GM21381 (cell line): ENCODE measurements around the gene CDH23.

Source experiments
- ATAC-seq: cut with Tn5 transposase; IDR thresholded peaks from one replicate; pipeline ENCODE4 v1.9.1; 2021; ENCODE audit warnings: mild to moderate bottlenecking, moderate library complexity; ENCODE audit not compliant: unreplicated experiment

The CDH23 gene

GRCh38 chr10:71480662-71481061 lies 83.9 kb downstream of the CDH23 start:
- ATAC-seq, result no peak

GRCh38 chr10:71481746-71482410 lies 85.2 kb downstream of the CDH23 start:
- ATAC-seq, result no peak

- ATAC-seq, result no peak
Measured at GRCh38 chr10:71482620-71483019, 85.9 kb downstream of the CDH23 start.

DNA sequence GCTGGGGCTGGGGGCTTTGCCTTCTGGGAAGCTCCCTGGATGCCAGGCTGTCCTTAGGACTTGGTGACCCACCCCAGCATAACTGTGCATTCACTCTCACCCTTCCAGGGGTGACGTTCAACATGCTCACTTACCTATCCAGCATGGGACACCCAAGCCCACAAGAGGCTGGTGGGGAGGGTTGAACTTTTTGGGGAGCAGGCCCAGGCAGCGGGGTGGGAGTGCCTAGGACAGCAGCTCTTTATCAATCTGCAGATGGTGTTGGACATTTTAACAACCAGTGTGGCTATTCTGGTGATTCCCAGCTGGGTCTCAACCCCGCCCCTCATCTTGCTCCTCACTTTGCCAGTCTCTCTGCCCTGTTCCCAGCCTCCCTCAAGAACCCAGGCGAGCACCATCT lies 86.4 kb downstream of the CDH23 start:
- ATAC-seq, result no peak

DNA sequence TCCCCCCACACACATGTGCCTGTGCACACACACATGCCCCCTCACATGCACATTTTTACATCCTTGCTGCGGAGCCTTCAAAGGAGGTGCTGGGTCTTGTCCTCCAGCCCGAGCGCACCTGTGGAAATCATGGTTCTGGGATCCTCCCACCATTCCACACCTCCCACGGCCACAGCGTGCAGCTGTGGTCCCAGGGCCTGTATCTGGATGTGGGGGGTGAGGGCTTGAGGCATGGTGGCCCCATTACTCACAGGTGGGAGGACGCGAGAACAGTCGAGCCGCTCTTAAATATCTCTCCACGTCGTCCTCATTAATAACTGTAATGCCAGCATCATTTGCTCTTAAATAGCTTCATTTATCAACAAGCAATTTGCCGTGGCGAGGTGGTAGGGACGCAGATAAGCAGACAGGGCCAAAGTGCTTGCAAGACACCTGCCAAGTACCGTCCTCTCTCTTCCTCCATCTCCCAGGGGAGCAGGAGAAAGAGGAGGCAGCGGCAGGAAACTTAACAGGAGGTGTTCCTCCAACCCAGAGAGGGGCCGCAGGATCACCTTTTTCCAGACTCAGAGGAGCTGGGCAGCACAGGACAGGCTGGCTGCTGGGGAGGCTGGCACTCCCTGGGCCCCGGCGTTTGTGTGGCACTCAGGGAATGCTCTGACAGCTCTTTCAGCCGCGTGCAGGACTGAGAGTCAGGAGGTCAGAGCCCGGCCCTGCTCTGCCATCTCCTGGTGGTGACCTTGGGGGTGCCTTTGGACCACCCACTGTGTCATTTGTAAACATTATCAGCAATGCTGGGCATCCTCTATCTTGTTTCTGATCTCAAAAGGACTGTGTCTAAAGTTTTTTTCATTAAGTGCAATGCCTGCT lies 87.4 kb downstream of the CDH23 start:
- no peak for ATAC-seq

GRCh38 chr10:71486484-71487114 lies 89.9 kb downstream of the CDH23 start:
- ATAC-seq, result no peak

DNA sequence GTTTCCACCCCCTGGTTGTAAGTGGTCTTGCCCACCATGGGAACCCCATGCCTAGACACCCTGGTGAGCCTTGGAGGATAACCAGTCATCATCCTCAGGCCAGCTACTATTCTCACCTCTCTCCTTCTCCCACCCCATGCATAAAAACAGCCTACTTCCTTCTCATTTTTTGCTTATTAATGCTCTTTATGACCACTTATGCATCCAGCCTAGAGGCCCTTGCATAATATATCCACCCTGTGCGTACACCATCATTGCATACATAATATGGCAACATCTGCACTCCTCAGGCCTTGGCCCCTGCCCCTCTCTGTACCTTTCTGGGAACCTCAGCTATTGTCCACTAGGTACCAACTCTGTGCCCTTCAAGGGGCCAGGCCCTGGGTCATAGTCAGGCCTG lies 91.0 kb downstream of the CDH23 start:
- ATAC-seq, result no peak

DNA sequence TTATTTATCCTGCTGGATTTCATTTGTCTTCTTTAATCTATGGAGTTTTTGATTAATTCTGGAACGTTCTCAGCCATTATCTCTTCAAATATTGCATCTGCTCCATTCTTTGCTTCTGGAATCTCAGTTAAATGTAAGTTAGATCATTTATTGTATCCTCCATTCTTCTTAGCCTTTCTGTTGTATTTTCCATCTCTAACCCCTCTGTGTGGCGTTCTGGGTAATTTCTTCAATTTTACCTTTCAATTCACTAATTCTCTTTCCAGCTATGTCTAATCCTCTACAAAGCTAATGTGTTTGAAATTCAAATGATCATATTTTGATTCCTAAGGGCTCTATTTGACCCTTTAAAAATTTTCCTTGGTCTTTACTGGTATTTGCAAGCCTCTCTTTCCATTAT lies 92.4 kb downstream of the CDH23 start:
- ATAC-seq, result no peak

GRCh38 chr10:71492872-71493271 lies 96.2 kb downstream of the CDH23 start:
- ATAC-seq, result no peak

DNA sequence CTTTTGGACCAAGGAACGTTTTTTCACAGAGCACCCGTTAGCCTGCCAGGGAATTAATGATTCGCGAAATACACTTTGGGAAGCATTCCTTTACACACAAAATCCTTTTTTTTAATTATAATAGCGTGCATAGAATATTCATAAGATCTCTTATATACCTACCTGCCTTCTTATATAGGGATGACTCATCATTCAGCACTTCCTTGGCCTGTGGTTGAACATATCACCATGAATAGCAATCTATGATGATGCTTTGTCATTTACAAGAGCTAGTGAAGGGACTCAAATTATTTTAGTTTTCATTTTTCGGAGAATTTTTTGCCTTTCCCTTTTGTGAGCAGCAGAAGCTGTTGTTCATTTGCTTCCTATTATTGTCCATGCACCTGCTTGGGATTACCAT lies 97.0 kb downstream of the CDH23 start:
- no peak for ATAC-seq

DNA sequence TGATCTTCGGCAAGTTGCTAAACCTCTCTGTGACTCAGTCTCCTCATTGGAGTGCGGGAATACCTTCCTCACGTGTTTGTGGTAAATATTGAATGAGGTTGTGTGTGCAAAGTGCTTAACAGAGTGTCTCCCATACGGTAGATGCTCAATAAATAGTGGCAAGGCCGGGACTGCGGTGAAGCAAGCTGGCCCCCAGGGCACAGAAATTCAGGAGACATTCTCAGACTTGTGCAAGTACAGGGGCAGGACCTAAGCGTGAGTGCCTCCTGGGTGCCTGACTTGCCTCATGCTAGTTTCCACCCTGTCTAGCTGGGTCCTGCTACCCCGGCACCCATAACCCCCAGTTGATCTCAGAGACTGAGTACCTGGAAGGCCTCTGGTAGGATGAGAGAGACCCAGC lies 97.8 kb downstream of the CDH23 start:
- no peak for ATAC-seq

GRCh38 chr10:71494980-71495381 lies 98.3 kb downstream of the CDH23 start:
- no peak for ATAC-seq

GRCh38 chr10:71496927-71497762 lies 100.4 kb downstream of the CDH23 start:
- no peak for ATAC-seq

DNA sequence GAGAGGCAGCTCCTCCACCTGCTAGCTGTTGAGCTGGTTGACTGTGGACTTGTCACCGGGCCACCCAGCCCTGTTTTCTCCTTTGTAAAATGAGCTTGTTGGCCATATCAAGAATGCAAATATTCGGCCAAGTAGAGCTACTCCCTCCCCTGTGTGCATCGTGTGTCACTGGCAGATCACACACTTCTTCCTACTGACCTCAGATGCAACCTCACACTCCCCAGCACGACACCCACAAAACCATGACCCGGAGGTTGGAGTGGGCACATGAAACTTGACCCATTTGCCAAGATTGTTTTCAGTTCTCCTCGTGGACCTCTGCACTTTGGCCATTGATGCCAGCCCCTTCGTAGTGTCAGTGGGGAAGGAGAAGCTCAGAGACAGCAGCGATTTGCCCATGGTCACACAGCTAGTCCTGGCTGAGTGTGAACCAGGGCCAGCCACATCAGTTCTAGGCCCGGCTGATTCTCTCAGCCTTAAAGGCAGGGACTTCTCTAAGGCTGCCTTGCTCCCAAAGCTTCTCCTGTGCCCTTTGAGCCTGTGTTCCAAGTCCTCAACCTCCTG lies 101.1 kb downstream of the CDH23 start:
- no peak for ATAC-seq

DNA sequence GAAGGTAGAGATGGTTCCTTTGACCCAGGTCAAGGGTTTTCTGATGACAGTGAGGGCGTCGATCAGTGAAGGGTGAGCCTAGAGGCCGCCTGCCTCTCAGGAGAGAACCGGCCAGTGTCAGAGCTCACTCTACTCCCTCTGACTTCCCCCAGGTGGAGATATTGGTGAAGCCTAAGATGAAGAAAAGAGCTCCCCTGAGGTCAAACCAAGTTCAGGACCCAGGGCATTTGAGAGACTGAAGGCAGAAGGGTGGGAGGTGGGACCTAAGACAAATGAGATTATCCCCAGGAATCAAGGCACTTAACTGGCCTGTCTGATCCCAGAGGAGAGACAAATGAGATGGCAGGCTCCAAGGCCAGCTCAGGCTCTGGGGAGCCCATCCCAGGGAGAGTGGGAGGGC lies 104.7 kb downstream of the CDH23 start:
- ATAC-seq, result no peak

GRCh38 chr10:71502190-71502589 lies 105.5 kb downstream of the CDH23 start:
- ATAC-seq, result no peak

- no peak for ATAC-seq
Measured at GRCh38 chr10:71502851-71503250, 106.1 kb downstream of the CDH23 start.

DNA sequence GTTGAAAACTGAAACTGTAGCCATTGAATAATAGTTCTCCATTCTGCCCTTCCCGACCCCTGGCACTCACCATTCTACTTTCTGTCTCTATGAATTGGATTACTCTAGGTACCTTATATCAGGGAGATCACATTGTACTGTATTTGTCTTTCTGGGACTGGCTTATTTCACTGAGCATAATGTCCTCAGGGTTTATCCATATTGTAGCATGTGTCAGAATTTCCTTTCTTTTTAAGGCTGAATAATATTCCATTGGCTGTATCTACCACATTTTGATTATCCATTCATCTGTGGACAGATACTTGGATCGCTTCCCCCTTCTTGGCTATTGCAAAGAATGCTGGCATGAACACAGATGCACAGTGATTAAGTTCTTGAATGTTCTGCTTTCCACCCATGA lies 107.4 kb downstream of the CDH23 start:
- no peak for ATAC-seq

- no peak for ATAC-seq
Measured at GRCh38 chr10:71504570-71504969, 107.8 kb downstream of the CDH23 start.

GRCh38 chr10:71505862-71506261 lies 109.1 kb downstream of the CDH23 start:
- ATAC-seq, result no peak

DNA sequence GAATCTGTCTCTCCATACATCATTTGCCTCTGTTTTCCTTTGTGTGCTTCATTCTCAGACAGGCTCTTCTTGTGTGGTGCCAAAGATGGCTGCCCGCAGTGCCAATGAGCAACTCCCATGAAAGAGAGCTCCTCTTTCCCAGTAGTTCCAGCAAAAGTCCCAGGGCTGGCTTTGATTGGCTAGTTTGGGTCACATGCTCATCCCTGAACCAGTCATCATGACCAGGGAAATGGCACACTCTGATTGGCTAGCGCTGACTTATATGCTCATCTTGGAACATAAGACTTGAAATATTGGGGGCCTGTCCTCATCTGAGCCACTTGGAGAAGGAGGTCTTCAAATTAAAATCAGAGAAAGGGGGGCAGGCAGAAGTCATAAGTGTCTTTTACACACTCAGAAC lies 112.7 kb downstream of the CDH23 start:
- no peak for ATAC-seq
